Effector memory CD4-positive, alpha-beta T cell (primary cell): ENCODE data around the gene ZNF180.
"Not testable (repeated sequence)": the region's sequence is repeated elsewhere in the genome, so short reads cannot be mapped to it uniquely, and the experiment has no call there.

Experiments used
- DNase-seq, 3 donors: peaks; one replicate each; pipeline ENCODE4 v3.0.0-alpha.2; 2020
- H3K27ac ChIP-seq: 2 replicates; pipeline ENCODE4 v1.7.0; 2013; ENCODE audit warnings: mild to moderate bottlenecking, low read length, moderate library complexity; ENCODE audit not compliant: insufficient read depth, poor library complexity, severe bottlenecking
- H3K27me3 ChIP-seq: replicated peaks from 2 replicates; pipeline ENCODE4 v1.7.0; 2013; ENCODE audit warnings: mild to moderate bottlenecking, low read length; ENCODE audit not compliant: insufficient read depth, control insufficient read depth, poor library complexity, severe bottlenecking
- H3K36me3 ChIP-seq: 2 replicates; pipeline ENCODE4 v1.7.0; 2013; ENCODE audit warnings: mild to moderate bottlenecking, low read length, moderate library complexity; ENCODE audit not compliant: control insufficient read depth, insufficient read depth
- H3K4me1 ChIP-seq: 2 replicates; pipeline ENCODE4 v1.7.0; 2013; ENCODE audit warnings: low read length, mild to moderate bottlenecking; ENCODE audit not compliant: control insufficient read depth, insufficient read depth, poor library complexity, severe bottlenecking
- H3K4me3 ChIP-seq: 2 replicates; pipeline ENCODE4 v1.7.0; 2013; ENCODE audit warnings: low read length, low read depth, mild to moderate bottlenecking; ENCODE audit not compliant: insufficient read depth, poor library complexity, severe bottlenecking
- H3K9me3 ChIP-seq: 2 replicates; pipeline ENCODE4 v1.7.0; 2013; ENCODE audit warnings: mild to moderate bottlenecking, low read length, moderate library complexity; ENCODE audit not compliant: control insufficient read depth
- total RNA-seq, 3 donors: gene quantifications; one replicate each; lab custom pipeline; 2026; lab: John Stamatoyannopoulos, UW

ZNF180 gene
- total RNA-seq, result 8.3 to 13.2 (median 11.7) reads per million in 3 donors

DNA sequence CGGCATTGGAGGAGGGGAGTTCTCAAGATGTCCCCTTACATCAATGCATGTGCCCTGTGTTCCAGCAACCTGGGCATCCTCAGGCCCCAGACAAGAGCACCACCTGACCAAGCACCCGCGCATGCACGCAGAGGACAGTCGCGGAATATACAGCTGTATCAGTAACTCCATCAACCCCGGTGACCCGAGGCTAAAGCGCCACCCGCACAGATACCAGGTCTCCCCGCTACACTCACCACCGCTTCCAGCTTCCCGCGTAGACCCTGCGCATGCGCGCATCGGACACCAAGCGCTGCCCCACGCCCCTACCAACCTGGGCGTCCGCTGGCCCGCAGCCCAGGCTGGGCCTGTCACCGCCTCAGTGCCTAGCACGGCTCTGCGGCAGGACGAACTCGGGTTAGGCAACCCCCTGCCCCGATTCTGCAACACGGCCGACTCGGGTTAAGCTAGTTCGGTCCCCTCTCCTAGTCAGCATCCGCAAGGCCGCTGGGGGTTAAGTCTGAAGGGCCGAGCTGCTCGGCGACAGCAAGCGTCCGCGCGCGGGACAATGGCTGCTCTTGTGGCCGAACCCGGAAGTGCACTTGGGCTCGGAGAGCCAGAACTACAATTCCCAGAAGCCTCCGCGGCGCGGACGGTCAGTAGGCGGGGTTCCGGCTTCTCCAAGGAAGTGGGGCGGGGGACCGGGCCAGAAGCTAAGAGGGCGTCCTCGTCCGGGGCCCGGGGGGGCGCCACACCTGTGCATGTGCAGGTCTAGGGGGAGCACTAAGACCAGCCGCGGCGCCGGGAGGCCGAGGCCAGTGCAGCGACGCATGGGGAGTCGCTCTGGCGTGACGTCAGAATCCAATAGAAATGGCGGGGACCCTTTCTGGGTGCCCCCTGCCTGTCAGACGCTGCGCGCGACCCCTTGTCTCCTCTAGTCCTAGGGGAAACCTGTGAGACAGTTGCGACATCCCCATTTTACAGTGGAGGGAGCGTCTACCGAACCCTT, at the start of gene ZNF180:
Gene ZNF180 (minus strand): TSS at position 561 of the 988 bp plus-strand sequence. CDS start 3,188 bp downstream, outside the sequence.
- peak; percentile 86 to 90 (median 87) for DNase-seq
- Histone ChIP-seq H3K27ac (peak within 1 kb of the TSS; percentile 85), H3K4me3 (peak within 1 kb of the TSS; percentile 99), H3K4me1 (peaks cover 15% of the 10 kb centered on the region), H3K36me3 (peaks cover 29% of the 10 kb centered on the region), H3K27me3 (no peaks in the 10 kb centered on the region), H3K9me3 (peaks cover 13% of the 10 kb centered on the region)

DNA sequence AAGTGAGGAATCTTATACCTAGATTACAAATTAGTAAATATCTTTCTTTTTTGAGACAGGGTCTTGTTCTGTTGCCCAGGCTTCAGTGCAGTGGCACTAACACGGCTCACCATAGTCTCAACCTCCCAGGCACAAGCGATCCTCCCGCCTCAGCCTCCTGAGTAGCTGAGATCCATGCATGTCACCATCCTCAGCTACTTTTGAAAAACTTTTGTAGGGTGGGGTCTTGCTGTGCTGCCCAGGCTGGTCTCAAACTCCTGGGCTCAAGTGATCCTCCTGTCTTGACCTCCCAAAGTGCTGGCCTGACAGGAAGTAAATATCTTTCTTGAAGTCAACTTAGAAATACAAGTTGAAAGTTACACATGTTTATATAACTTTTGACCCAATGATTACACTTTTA, 49.2 kb upstream of the ZNF180 start:
- Histone ChIP-seq H3K4me3 (no peak overlapping the region), H3K9me3 (no peaks in the 10 kb centered on the region), H3K36me3 (no peaks in the 10 kb centered on the region), H3K4me1 (no peaks in the 10 kb centered on the region), H3K27me3 (no peaks in the 10 kb centered on the region), H3K27ac (no peak overlapping the region)
- DNase-seq, result no peak

DNA sequence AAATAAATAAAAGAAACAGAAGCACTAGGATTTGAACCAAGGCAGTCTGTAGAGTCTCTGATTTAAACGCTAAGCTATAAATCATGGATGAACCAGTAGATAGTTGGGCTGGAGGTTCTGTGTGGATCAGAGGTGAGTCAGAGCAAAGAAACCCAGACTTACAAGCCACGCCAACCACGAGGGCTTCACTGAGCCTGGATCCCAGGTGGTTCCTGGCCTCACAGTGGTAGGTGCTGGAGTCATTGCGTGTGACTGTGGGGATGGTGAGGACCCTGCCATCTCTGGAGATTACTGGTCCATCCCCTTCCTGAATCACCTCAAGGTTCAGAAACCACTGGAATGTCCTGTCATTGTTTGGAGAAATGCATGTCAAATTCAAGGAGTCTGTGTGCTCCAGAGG, 48.4 kb upstream of the ZNF180 start:
- H3K27me3 ChIP-seq, result no peaks in the 10 kb centered on the region
- no peak overlapping the region for H3K4me3 ChIP-seq
- no peak for DNase-seq
- no peaks in the 10 kb centered on the region for H3K4me1 ChIP-seq
- no peaks in the 10 kb centered on the region for H3K9me3 ChIP-seq
- H3K27ac ChIP-seq, result no peak overlapping the region
- no peaks in the 10 kb centered on the region for H3K36me3 ChIP-seq

DNA sequence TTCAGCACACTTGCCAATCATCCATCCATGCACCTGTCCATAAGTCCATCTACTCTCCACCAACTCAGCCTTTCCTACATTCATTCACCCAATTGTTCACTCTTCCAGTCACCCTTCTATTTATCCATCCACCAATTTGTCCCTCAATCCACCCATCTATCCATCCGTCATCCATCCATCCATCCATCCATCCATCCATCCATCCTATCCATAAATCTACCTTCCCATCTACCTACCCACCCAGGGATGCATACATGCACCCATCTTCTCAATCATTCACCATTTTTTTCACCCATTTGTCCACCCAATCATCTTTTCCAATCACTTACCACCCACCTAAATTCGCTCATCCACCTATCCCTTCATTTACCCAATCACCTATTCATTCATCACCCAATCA, 43.7 kb upstream of the ZNF180 start:
- no peak overlapping the region for H3K27ac ChIP-seq
- H3K4me1 ChIP-seq, result no peaks in the 10 kb centered on the region
- no peaks in the 10 kb centered on the region for H3K36me3 ChIP-seq
- no peaks in the 10 kb centered on the region for H3K9me3 ChIP-seq
- no peak for DNase-seq
- H3K27me3 ChIP-seq, result no peaks in the 10 kb centered on the region
- no peak overlapping the region for H3K4me3 ChIP-seq

DNA sequence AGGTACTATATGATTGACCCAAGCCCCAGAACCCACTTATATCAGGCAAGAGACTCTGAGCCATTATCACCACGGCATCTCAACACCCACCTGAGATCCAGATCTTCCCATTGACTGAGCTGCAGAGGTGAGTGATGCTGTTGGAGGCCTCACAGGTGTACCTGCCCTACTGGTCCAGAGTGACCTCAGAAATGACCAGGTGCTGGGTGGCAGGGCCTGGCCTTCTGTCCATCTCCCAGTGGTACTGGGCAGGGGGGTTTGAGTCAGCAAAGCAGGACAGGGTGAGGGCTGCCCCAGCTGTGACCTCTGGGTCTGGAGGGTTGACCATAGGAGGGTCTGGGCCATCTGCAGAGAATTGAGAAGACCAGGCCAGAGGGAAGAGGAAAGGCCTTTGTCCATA, 42.3 kb upstream of the ZNF180 start:
- H3K36me3 ChIP-seq, result no peaks in the 10 kb centered on the region
- no peaks in the 10 kb centered on the region for H3K9me3 ChIP-seq
- no peaks in the 10 kb centered on the region for H3K4me1 ChIP-seq
- H3K4me3 ChIP-seq, result no peak overlapping the region
- no peak overlapping the region for H3K27ac ChIP-seq
- H3K27me3 ChIP-seq, result no peaks in the 10 kb centered on the region
- DNase-seq, result no peak

DNA sequence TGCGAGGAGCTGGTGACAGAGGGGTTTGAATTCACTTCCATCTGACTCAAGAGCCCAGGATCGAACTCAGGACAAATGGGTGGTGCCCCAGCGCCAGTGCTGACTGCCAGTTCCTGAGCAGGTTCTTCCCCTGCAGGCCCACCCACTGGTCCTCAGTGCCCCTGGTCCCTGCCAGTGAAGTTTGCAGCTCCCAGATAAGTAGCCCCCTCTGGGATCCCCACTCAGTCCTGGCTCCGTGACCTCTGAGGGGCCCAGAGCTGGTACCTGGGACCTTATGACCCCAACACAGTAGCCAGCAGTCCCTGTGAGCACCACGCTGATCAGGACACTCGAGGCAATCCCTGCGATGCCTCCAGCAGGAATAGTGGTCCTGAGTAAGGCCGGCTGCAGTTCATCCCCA, 40.4 kb upstream of the ZNF180 start:
- no peak for DNase-seq
- Histone ChIP-seq H3K27ac (no peak overlapping the region), H3K9me3 (no peaks in the 10 kb centered on the region), H3K4me3 (no peak overlapping the region), H3K4me1 (no peaks in the 10 kb centered on the region), H3K36me3 (no peaks in the 10 kb centered on the region), H3K27me3 (no peaks in the 10 kb centered on the region)

DNA sequence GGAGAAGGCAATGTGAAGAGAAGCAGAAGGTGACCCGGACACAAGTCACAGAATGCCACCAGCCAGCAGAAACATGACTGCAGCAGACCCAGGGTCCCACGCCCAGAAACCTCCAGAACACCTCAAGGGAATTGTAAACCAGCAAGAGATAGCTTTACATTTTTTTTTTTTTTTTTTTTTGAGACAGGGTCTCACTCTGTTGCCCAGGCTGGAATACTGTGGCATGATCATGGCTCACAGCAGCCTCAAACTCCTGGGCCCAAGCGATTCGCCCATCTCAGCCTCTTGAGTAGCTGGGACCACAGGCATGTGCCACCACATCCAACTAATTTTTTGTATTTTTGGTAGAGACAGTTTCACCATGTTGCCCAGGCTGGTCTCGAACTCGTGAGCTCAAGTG, 39.7 kb upstream of the ZNF180 start:
- no peak overlapping the region for H3K4me3 ChIP-seq
- H3K4me1 ChIP-seq, result no peaks in the 10 kb centered on the region
- H3K27me3 ChIP-seq, result no peaks in the 10 kb centered on the region
- H3K27ac ChIP-seq, result no peak overlapping the region
- no peak for DNase-seq
- H3K36me3 ChIP-seq, result no peaks in the 10 kb centered on the region
- H3K9me3 ChIP-seq, result no peaks in the 10 kb centered on the region

DNA sequence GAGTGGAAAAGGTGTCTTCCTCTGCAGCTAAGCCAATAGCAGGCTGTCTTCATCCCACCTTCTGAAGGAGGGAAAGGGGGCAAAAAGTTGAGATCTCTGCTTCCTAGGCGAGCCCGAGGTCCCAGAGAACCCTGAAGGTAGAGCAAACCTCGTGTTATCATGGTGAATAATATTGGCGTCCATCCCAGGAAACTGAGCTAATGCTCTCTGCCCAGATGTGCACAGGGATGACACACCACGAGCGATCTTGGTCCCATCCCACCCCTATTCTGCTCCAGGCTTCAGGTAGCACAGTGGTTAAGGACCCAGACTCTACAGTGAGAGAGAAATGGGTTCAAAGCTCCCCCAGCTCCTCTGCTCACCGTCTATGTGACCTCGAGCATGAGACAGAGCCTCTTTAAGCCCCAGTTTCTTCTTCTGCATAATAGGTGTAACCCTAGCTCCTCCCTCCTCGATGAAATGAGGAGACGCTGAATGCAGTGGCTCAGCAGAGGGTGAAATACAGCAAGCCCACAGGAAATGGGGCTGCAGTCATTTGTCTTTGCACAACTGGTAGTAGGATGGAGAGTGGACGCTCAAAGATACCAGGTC, 39.0 kb upstream of the ZNF180 start:
- H3K27ac ChIP-seq, result no peak overlapping the region
- DNase-seq, result no peak
- H3K36me3 ChIP-seq, result no peaks in the 10 kb centered on the region
- no peaks in the 10 kb centered on the region for H3K4me1 ChIP-seq
- H3K9me3 ChIP-seq, result no peaks in the 10 kb centered on the region
- H3K4me3 ChIP-seq, result no peak overlapping the region
- no peaks in the 10 kb centered on the region for H3K27me3 ChIP-seq

DNA sequence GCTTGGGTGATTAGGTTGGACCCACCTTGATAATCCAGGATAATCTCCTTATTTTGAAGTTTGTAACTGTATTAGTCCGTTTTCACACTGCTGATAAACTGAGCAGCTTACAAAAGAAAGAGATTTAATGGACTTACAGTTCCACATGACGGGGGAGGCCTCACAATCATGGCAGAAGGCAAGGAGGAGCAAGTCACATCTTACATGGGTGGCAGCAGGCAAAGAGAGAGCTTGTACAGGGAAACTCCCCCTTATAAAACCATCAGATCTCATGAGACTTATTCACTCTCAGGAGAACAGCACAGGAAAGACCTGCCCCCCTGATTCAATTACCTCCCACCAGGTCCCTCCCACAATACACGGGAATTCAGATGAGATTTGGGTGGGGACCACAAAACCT, 35.0 kb upstream of the ZNF180 start:
- H3K4me1 ChIP-seq, H3K4me3 ChIP-seq, DNase-seq, H3K9me3 ChIP-seq, H3K27ac ChIP-seq, H3K27me3 ChIP-seq, H3K36me3 ChIP-seq: not testable (repeated sequence)

DNA sequence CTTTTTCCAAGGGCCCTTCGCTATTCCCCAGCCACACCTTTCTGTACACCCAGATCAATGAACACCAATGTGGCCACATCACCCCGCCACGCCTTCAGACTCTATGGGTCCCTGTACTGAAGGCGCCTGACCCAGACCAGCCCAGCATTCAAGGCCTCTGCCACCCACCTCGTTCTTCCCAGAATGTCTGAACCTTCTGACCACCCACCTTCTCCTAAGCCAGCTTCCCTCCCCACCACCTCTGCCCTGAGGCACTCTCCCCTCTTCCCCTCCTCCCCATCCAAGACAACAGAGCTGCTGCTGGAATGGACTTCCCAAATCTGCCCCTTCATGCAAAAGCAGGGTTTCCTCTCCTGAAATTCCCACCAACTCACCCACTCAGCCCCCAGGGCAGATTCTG, 32.5 kb upstream of the ZNF180 start:
- Histone ChIP-seq H3K9me3 (no peaks in the 10 kb centered on the region), H3K27me3 (no peaks in the 10 kb centered on the region)

More for the DNA sequence above, 32.5 kb upstream of the ZNF180 start:
- no peaks in the 10 kb centered on the region for H3K4me1 ChIP-seq
- DNase-seq, result no peak
- H3K4me3 ChIP-seq, result no peak overlapping the region
- H3K27ac ChIP-seq, result no peak overlapping the region
- no peaks in the 10 kb centered on the region for H3K36me3 ChIP-seq
